ENCODE measurements around the gene MLXIP.
A peak's percentile ranks its signal among the peaks of the same experiment; 100 is the strongest.

The MLXIP gene

DNA sequence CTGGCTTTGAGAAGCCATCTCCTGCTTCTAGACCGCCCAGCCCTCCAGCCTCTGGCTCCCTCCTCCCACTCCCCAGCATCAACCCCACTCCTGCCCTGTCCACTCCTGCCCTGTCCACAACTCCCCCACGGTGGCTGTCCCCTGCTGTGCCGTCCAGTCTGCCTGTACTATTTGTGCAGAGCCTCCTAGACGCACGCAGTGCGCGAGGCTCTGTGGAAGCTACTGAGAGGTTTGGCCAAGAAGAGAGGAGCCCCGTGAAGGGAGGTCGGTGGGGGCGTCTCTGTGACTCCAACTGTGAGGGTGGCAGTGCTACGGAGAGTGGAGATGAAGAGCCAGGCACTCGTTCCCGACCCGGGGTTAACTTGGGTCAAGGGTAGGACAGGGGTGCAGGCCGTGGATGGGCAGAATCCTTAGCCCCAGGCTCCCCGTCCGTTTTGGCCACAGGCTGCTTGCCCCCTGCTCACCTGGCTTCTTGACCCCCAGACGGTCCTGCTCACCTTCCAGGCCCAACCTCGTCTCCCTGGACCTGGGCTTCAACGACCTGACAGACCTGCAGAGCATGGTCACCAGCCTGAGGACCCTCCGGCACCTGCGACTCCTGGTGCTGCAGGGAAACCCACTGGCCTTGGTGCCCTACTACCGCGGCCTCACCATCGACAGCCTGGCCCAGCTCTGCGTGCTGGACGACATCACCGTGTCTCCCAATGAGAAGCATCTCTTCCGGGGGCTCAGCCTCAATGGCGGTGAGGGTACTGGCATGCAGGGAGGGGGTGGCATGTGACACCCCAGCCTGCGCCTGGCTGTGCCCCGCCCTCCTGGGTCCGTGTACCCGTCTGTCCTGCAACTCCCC, 111.3 kb downstream of the MLXIP start:
- no peak for DNase-seq

DNA sequence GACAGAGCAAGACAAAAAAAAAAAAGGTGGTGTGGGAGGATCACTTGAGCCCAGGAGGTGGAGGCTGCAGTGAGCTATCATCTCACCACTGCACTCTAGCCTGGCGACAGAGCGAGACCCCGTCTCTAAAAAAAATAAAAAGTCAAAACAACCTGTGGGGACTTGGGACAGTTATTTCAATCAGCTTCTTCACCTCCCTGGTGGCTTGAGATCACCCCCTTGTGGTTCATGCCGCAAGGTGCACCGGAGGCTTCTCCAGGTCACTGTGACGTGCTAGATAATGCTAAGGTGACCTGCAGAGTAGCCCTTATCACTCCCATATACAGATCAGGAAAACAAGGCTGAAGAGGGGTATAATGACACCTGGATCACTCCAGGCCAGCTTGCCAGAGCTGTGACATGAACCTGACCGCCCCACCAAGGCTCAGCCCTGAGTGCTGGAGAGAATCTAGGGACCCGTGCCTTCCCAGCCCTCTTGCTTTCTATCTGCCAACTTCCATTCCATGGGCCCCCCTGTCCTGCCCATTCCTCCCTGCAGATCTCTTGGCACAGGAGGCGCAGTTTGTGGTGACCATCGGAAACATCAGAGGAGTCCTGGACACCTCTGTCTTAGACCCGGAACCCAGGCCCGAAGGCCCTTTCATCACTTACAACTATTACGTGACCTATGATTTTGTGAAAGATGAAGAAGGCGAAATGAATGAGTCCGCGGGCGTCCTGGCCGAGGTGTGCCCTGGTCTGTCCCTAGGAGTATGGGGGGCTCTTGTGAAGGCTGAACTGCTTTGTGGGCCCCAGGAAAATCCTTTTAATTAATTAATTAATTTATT, 112.5 kb downstream of the MLXIP start:
- DNase-seq: peak; percentile 31

DNA sequence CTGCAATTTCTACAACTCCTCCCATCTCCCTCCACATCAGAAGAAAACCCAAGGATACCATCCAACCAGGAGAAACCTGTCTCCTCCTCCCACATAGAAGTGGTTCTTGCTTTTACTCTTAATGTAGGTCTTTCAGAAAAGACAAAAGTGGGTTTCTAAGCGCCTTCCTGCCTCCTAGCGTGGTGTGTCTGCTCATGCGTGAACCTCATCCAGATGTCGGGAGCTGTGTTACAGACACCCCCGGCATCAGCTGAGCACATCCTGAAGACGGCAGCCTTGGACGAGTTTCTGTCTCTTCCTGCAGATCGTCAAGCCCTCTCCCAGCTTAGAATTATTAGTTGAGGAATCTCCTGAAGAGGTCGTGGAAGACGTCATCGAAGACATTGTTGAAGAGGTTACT, 113.9 kb downstream of the MLXIP start:
- DNase-seq: no peak

DNA sequence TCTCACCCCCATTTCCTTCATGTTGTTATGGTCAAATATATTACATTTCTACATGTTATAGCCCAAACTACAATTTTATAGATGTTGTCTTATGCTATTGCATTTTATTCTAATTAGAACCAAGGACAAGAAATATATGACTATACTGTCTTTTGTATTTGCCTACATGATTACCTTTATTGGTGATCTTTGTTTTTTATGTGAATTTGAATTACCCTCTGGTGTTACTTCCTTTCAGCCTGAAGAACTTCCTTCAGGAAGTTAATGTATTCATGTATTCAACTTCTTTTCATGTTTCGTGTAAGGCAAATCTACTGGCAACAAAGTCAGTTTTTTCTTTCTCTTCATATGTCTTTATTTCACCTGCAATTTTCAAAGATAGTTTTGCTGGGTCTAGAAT, 116.2 kb downstream of the MLXIP start:
- DNase-seq: no peak

DNA sequence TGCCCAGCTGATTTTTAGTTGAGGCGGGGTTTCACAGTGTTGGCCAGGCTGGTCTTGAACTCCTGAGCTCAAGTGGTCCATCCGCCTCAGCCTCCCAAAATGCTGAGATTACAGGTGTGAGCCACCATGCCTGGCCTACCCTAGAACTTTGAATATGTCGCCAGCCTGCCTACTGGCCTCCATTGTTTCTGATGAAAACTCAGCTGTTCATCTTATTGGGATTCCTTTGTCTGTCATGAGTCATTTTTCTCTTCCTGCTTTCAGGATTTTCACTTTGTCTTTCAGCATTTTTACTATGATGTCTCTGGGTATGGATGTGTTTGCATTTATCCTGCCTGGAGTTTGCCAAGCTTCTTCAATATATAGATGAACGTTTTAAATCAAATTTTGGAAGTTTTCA, 116.8 kb downstream of the MLXIP start:
- no peak for DNase-seq

All from fibroblast of skin of right quadriceps (primary cell).